ENCODE measurements around the gene SLC31A2. TPM values are rescaled to one million over a fixed set of nuclear protein-coding genes. Genes with fewer than 3 reads are reported as not detected.

SLC31A2 gene
- total RNA-seq, 1 donor from 2014 or later, result 7.1 TPM

DNA sequence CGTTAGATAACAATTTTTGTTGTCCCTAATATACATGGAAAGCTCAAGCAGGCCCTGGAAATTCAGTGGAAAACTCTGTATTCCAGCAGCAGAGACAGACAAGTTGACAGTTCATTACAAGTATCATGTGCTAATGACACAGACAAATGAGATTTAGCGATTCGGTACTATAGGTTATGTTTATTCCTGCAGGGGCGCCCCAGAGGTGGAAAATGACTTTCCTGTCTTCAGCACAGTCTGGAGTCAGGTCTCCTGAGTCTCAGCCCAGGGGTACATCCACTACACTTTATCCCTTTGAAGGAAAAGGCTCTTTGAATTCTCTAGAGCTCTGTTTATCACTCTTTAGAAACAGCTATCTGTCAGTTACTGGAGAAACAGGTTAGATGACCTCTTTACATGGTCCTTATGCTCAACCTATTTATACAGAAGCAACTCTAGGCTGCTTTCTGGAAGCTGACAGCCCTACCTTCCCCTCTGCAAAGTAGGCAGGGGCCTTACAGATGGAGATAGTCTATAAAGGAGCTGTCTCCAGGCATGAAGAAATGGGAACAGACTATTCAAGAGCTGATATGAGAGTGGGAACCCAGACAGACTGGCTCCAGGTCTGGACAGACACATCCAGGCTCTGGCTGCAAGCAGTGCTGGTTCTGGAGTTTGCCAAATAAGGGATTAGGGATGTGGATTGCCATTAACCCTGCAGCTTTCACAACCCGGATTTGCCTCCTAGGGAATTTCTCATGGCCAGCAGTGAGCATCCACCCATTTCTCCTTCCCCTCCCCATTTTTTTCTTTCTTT is 7.2 kb upstream of the SLC31A2 start:
- H3K9me3 Mint-ChIP-seq (ENCODE audit: unreplicated experiment), result peaks cover 8% of the 10 kb centered on the region
- no peaks in the 10 kb centered on the region for H3K4me1 Mint-ChIP-seq (ENCODE audit: low read depth, unreplicated experiment)
- no peak for TF ChIP-seq EZH2 (IDR thresholded peaks at IDR 0.05; ENCODE audit: insufficient read depth, low read length)
- TF ChIP-seq, protein P1, sequence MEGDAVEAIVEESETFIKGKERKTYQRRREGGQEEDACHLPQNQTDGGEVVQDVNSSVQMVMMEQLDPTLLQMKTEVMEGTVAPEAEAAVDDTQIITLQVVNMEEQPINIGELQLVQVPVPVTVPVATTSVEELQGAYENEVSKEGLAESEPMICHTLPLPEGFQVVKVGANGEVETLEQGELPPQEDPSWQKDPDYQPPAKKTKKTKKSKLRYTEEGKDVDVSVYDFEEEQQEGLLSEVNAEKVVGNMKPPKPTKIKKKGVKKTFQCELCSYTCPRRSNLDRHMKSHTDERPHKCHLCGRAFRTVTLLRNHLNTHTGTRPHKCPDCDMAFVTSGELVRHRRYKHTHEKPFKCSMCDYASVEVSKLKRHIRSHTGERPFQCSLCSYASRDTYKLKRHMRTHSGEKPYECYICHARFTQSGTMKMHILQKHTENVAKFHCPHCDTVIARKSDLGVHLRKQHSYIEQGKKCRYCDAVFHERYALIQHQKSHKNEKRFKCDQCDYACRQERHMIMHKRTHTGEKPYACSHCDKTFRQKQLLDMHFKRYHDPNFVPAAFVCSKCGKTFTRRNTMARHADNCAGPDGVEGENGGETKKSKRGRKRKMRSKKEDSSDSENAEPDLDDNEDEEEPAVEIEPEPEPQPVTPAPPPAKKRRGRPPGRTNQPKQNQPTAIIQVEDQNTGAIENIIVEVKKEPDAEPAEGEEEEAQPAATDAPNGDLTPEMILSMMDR (IDR thresholded peaks at IDR 0.05; ENCODE audit: insufficient read depth, low read depth, low read length), result no peak

GRCh38 chr9:113148372-113148705 is 2.5 kb upstream of the SLC31A2 start:
- no peaks in the 10 kb centered on the region for H3K36me3 Mint-ChIP-seq (ENCODE audit: low read depth, unreplicated experiment)
- peaks cover 5% of the 10 kb centered on the region for H3K27me3 ChIP-seq (ENCODE audit: insufficient read depth, low read length)
- no peak overlapping the region for H3K4me2 ChIP-seq (ENCODE audit: low read length)
- H3K9me3 ChIP-seq (ENCODE audit: insufficient read depth, low read depth, low read length), result no peaks in the 10 kb centered on the region
- FAIRE-seq, result no peak
- no peak overlapping the region for H3K4me3 Mint-ChIP-seq (ENCODE audit: unreplicated experiment)
- H3K27ac ChIP-seq (ENCODE audit: low read depth, low read length), result no peak overlapping the region
- H4K20me1 ChIP-seq (ENCODE audit: insufficient read depth, low read length), result peaks cover 1% of the 10 kb centered on the region
- TF ChIP-seq, protein P1 (IDR thresholded peaks at IDR 0.05; ENCODE audit: insufficient read depth, low read depth, low read length), result no peak
- TF ChIP-seq EZH2 (IDR thresholded peaks at IDR 0.05; ENCODE audit: insufficient read depth, low read length), result no peak
- H3K4me1 Mint-ChIP-seq (ENCODE audit: low read depth, unreplicated experiment), result peaks cover 11% of the 10 kb centered on the region
- H3K4me3 ChIP-seq (ENCODE audit: insufficient read depth, low read depth, low read length), result no peak overlapping the region
- no peaks in the 10 kb centered on the region for H3K79me2 ChIP-seq (ENCODE audit: insufficient read depth, low read length)
- no peak overlapping the region for H3K9ac ChIP-seq (ENCODE audit: low read length)
- peaks cover 6% of the 10 kb centered on the region for H3K4me1 ChIP-seq (ENCODE audit: insufficient read depth, low read length)
- peaks cover 9% of the 10 kb centered on the region for H3K9me3 Mint-ChIP-seq (ENCODE audit: unreplicated experiment)
- no peaks in the 10 kb centered on the region for H3K27me3 Mint-ChIP-seq (ENCODE audit: low read depth, unreplicated experiment)
- no peak for DNase-seq (ENCODE audit: low read depth)
- peaks cover 3% of the 10 kb centered on the region for H3K36me3 ChIP-seq (ENCODE audit: insufficient read depth, low read length)
- no peak overlapping the region for H3K27ac Mint-ChIP-seq (ENCODE audit: unreplicated experiment)
- no peak overlapping the region for H2AFZ ChIP-seq (ENCODE audit: low read depth, low read length)

More for the DNA sequence above, 7.2 kb upstream of the SLC31A2 start:
- Mint-ChIP-seq H3K4me3 (ENCODE audit: unreplicated experiment) (no peak overlapping the region), H3K27me3 (ENCODE audit: low read depth, unreplicated experiment) (no peaks in the 10 kb centered on the region), H3K36me3 (ENCODE audit: low read depth, unreplicated experiment) (peaks cover 2% of the 10 kb centered on the region), H3K27ac (ENCODE audit: unreplicated experiment) (no peak overlapping the region)
- peaks cover 8% of the 10 kb centered on the region for H3K27me3 ChIP-seq (ENCODE audit: insufficient read depth, low read length)
- no peaks in the 10 kb centered on the region for H3K79me2 ChIP-seq (ENCODE audit: insufficient read depth, low read length)
- no peak overlapping the region for H2AFZ ChIP-seq (ENCODE audit: low read depth, low read length)
- FAIRE-seq, result no peak
- no peaks in the 10 kb centered on the region for H3K9me3 ChIP-seq (ENCODE audit: insufficient read depth, low read depth, low read length)
- no peak overlapping the region for H3K4me3 ChIP-seq (ENCODE audit: insufficient read depth, low read depth, low read length)
- no peaks in the 10 kb centered on the region for H3K4me1 ChIP-seq (ENCODE audit: insufficient read depth, low read length)
- H3K27ac ChIP-seq (ENCODE audit: low read depth, low read length), result no peak overlapping the region
- H3K36me3 ChIP-seq (ENCODE audit: insufficient read depth, low read length), result no peaks in the 10 kb centered on the region
- H3K4me2 ChIP-seq (ENCODE audit: low read length), result no peak overlapping the region
- H4K20me1 ChIP-seq (ENCODE audit: insufficient read depth, low read length), result no peaks in the 10 kb centered on the region
- H3K9ac ChIP-seq (ENCODE audit: low read length), result no peak overlapping the region
- DNase-seq (ENCODE audit: low read depth), result no peak

Measured in astrocyte (in vitro differentiated cells and primary cell).